NCI-H128 (cell line): ENCODE data around the gene APEH.

Experiments
- DNase-seq: peaks from one replicate; lab custom pipeline; 2025; ENCODE audit not compliant: unreplicated experiment; lab: John Stamatoyannopoulos, UW

Gene APEH

GRCh38 chr3:49673715-49674496, at the start of gene APEH:
APEH (plus strand) TSS chr3:49674351; CDS start chr3:49674402, 51 bp downstream.
- DNase-seq, result no peak

GRCh38 chr3:49625071-49625470, 49.1 kb upstream of the APEH start:
- no peak for DNase-seq

- DNase-seq, result no peak
Measured at GRCh38 chr3:49626101-49626581, 48.0 kb upstream of the APEH start.

DNA sequence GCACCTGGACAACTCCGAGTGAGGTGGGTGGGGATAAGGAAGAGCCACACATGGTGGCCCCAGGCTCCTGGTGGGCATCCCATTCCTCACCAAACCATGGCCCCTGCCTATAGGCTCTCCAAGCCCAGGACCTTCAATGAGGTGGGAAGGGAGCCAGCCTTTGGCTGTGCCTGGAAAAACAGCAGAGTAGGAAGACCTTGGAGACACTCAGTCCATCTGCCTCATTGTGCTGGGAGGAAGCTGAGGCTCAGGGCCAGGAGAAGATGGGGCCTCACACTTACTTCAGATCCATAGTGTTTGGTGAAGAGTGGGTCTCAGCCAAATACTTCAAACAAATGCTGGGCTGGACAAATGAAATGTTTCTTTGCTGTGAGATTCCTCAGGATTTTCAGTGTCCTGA, 47.4 kb upstream of the APEH start:
- DNase-seq, result no peak

GRCh38 chr3:49627634-49628033, 46.5 kb upstream of the APEH start:
- no peak for DNase-seq

DNA sequence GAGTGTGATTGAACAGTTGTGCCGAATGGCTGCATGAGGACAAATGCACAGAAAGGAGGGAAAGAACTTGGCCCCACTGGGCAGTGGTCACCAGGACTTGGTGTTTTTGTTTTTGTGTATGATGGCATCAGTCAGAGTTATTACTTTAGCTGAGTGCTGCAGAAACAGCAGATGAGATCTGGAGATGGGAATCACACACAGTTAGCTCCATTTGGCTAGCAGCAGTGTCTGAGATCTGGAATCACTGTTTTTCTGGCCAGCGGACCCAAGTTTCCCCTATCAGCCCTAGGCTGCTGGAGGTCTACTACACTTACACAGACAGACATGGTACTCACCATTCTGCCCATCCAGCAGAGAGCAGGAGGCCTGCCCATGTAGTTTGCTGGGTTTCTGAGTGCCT, 45.9 kb upstream of the APEH start:
- no peak for DNase-seq

GRCh38 chr3:49629451-49629850, 44.7 kb upstream of the APEH start:
- no peak for DNase-seq

GRCh38 chr3:49629866-49630265, 44.3 kb upstream of the APEH start:
- DNase-seq, result no peak

DNA sequence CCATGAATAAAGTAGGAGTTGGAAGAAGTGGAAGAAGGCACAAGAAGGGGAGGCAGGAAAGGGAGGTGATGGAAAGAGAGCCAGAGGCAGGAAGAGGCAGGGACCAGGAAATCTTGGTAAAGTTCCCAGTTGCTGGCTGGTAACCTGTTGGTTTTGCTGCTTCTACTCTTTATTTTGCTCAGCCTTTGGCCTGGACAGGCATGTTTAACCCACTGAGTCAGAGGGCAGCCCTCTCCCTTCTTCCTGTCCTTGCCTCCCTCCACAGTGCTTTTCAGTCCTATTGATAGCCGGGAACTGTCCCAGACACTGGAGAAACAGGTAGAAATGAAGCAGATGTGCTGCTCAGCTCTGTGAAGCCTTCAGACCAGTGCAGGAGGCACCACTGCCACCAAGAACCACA, 43.4 kb upstream of the APEH start:
- DNase-seq, result no peak

GRCh38 chr3:49634736-49635135, 39.4 kb upstream of the APEH start:
- no peak for DNase-seq

- DNase-seq, result no peak
Measured at GRCh38 chr3:49636883-49637609, 37.1 kb upstream of the APEH start.

- DNase-seq, result no peak
Measured at GRCh38 chr3:49638445-49638844, 35.7 kb upstream of the APEH start.

DNA sequence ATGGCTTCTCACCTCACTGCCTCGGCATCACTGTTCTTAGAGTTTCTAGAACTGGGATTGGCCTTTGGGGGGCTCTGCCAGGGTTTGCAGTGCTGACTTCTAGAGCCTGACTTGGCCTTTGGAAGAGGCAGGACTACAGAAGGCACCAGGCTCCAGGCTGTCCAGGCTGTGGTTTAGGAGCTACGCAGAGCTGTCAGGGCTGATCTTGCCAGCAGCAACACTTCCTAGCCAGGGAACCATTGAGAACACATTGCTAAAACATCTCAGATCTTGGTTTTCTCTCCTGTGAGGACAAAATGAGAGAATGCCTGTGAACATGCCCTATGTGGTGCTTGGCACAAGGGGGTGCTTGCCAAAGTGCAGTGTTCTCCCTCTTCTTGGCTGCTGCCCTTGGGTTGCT, 34.6 kb upstream of the APEH start:
- DNase-seq, result no peak

DNA sequence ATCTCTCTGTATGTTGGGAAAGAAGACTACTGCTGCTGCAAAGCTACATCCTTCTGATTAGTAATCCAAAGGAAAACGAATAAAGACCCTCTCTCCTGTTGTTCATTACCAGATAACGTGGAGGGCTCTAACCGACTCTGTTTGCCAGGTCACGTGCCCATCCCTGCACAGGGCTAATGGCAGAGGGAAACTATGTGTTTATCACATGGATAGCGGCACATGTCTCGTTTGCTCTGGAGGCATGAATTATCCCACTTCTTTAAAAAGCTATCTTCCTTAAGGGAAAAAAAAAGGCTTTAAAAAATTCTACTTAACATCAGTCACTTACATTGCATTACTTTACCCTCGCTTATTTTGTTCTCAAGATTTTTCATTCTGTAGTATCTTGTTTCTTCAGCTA, 32.9 kb upstream of the APEH start:
- no peak for DNase-seq

DNA sequence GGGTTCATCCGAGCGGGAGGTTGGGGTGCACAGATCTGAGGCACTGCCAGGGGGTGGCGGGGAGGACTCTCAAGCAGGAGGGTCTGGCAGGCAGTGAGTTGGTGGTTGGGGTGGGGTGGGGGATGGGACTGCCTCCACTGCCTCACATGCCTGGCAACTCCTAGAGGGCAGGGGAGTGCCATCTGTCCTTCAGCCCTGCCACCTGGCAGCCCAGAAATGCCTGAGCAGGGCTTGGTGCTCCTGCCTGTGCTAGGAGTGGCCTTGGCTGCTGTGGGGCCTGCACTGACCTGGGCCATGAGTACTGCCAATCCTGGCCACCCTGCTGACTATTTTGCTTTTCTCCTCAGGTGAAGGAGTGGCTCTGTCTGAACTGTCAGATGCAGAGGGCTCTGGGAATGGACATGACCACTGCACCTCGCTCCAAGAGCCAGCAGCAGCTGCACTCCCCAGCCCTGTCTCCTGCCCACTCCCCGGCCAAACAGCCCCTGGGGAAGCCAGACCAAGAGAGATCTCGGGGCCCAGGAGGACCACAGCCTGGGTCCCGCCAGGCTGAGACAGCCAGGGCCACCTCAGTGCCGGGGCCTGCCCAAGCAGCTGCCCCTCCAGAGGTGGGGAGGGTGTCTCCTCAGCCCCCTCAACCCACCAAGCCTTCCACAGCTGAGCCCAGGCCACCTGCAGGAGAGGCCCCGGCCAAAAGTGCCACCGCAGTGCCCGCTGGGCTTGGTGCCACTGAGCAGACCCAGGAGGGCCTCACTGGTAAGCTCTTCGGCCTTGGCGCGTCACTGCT, 32.0 kb upstream of the APEH start:
- DNase-seq, result no peak

GRCh38 chr3:49642708-49643145, 31.4 kb upstream of the APEH start:
- no peak for DNase-seq

DNA sequence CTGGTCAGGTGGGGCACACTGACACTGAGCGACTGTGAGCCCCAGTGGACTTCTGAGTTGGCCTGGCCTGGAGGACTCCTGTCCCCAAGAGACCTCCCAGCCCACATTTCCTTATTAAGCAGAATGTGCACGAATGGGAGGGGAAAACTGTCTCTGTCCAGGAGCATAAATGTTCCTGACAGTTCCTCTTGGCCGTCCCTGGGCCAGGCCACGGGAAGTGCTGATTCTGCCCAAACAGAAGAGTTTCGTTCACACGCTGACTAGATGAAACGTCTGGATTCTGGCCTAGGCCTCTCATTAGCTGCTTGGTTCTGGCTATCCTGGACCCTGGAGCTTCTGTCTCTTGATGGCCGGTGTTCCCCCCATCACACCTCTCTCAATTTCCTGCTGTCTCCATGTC, 29.5 kb upstream of the APEH start:
- DNase-seq, result no peak

GRCh38 chr3:49646236-49646635, 27.9 kb upstream of the APEH start:
- DNase-seq, result no peak

- DNase-seq, result no peak
Measured at GRCh38 chr3:49647741-49648140, 26.4 kb upstream of the APEH start.

GRCh38 chr3:49648354-49649019, 25.7 kb upstream of the APEH start:
- DNase-seq, result no peak

GRCh38 chr3:49649576-49649975, 24.6 kb upstream of the APEH start:
- DNase-seq, result no peak
